SHP77 (cell line): ENCODE data around the gene SPTLC1.
"Not testable (repeated sequence)": the region's sequence is repeated elsewhere in the genome, so short reads cannot be mapped to it uniquely, and the experiment has no call there.

Experiments
- DNase-seq, 2 experiments: peaks; one replicate each; lab custom pipeline; 2025; lab: John Stamatoyannopoulos, UW

Gene SPTLC1

DNA sequence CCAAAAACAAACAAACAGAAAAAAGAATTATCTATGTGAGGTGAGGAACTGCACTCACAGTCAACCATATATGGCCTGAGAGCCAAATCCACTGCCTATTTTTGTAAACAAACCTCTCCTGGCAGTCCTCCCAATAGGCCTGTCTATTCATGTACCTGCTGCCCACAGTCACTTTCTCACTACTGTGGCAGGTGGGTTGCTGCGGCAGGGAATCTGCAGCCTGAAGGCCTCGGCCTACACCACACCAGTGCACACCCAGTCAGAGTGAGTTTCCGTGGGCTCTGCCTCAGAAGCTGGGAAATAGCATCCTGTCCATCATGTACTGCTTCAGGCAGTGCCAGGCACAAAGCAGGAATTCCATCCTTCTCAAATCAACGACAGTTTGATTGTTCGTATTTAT lies 82.3 kb downstream of the SPTLC1 start:
- no peak for DNase-seq

DNA sequence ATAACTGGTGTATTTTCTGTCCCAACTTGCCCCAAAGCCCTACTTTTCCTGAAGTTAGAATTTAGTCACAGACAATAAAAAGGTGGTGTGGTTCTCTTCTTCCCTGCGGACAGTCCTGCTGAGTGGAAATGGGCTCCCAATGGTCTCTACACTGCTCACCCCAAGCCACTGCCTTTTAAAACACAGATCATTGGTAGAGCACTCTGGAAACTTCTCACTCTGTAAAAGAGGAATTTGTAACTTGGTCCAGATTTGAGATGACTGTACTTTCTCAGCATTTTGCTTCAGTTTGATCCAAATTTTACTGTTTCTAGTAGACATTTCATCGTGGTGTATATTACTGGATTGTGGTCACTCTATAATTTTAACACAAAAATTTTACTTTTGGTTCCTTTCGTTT lies 84.8 kb downstream of the SPTLC1 start:
- DNase-seq: no peak

DNA sequence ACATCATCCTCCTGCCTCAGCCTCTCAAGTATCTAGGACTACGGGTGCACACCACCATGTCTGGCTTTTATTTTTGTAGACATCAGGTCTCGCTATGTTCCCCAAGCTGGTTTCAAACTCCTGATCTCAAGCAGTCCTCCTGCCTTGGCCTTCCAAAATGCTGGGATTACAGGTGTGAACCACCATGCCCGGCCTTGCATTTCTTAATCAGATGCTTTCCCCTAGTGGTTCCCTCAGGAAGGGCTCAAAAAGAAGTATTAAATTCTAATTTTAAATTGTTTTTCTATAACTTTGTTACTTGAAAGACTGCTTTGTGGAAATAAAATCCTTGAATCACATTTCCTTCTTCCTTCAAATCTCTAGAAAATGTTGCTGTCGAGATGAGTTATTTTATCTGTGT lies 85.7 kb downstream of the SPTLC1 start:
- DNase-seq: no peak

- no peak for DNase-seq
These were observed 88.8 kb downstream of the SPTLC1 start for GRCh38 chr9:92026206-92027002.

GRCh38 chr9:92021785-92022541 lies 93.2 kb downstream of the SPTLC1 start:
- not testable (repeated sequence) for DNase-seq

DNA sequence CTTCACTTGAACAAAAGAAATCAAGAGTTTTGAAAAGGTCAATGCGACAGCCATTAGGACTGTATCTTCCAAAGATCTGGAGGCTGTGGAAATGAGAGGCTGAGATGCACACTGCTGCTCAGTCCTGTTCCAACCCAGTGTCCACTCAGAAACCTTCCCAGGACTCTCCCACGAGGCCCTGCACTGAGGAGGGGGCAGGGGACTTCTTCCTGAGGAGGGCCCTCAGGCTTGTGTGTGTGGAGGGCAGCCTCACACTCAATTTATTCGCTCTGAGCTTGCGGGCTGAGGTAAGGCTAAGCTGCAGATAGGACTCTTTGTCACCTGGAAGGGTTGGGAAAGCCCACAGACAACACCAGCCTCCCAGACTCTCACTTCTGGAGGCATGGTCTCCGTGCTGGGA lies 95.6 kb downstream of the SPTLC1 start:
- no peak for DNase-seq

DNA sequence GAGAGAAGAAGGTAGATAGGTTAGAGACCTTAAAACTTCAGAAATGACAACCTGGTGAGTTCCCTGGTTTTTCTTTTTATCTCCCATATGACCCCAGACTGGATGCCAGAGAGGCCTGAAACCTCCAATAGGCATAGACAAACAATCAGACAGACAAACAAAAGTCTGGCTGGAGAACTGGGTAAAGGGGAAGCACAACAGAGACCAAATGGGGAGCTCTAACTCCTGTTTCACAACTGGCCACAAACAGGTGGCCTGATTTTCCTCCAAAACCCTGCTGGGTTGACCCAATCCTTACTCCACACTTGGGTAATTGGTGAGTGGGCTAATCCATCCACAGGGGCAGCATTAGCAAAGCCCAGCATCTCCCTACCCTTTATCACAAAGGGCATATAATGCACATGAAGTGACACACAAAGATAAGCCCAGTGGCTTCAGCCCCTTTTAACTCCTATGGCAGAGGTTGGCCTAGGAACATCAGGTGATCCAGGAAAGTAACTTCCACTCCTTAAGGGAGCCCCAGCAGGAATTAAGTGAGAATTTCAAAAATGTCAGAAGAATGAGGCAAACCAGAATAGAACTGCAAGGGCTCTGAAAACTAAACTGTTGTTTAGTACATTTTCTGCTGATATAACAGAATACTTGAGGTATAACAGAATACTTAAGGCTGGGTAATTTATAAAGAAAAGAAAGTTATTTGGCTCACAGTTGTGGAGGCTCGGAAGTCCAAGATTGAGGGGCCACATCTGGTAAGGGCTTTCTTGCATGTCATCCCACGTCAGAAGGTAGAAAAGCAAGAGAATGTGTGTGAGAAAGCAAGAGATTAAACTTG lies 104.3 kb downstream of the SPTLC1 start:
- DNase-seq: no peak

GRCh38 chr9:92010253-92010652 lies 105.0 kb downstream of the SPTLC1 start:
- DNase-seq: not testable (repeated sequence)

DNA sequence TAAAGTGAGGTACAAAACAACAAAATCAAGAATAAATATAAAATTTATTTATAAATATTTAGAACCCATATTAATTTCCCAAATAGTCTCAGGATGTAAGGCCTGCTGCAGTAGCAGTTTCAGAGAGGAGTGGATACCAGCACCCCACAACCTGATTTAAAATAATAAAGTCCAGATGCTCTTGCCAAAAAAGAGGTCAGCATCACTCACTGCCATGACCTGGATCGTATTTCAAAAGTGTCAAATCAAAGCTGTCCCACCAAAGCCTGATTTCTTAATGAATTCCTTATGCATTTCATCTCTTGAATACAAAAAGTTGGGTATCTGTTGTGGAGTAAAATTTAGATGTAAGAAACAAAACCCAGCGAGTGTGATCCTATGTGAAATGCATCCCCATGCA lies 107.2 kb downstream of the SPTLC1 start:
- DNase-seq: no peak

DNA sequence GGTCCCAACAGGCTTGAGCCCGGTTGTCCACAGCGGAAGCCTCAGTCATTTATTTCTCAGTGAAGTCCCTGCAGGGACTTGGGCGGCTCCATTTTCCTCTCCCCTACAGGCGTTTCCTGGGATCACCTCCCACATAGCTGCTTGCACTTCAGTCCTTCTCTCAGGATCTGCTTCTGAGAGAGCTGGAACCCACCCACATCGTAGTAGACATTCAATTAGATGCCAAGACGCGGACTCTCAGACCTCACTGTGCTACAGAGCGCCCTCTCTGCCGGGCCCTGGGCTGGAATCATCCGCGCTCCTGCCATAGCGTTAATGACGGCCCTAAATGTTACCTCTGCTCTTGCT lies 111.2 kb downstream of the SPTLC1 start:
- DNase-seq: no peak

DNA sequence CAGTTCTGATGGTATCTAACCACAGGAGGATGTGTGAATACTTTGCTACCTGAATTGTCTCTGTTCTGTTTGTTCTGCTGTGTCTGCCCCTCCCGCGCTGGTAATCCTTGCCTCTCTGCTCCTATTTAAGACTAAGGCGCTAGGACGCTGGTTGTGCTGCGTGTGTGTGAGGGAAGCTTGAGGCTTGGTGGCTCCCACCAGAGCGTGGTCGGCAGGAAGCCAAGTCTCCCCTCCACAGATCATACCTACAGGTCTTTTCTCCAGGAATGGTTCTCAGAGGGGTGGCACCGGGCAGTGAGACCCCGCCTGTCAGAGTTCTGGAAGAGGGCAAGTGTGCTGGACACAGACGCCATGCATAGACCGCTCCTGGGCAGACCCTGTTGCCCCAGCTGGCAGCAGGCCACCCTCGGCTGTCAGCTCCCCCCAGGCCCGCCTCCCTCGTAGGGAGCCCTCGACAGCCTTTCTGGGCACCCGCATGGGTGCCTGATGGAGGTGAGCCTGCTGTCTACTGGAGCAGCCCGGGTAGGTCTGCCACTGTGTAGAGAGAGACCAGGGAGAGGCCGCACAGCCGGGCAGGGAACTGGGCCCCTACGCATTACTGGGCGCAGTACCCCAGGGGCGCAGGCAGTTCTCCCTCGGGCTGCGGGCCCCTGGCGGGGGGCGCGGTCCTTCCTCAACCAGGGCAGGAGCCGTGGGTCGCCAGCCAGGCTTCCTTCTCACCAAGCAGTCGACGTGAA lies 111.7 kb downstream of the SPTLC1 start:
- DNase-seq: no peak

DNA sequence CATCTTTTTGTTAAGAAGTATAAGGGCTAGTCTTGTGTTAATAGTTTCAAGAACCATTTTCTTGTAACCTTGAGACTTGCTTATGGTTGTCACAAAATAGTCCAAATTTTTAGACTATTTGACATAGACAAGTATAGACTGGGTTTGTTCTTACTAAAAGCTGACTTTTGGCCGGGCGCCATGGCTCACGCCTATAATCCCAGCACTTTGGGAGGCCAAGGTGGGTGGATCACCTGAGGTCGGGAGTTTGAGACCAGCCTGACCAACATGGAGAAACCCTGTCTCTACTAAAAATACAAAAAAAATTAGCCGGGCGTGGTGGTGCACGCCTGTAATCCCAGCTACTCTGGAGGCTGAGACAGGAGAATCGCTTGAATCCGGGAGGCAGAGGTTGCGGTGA lies 113.3 kb downstream of the SPTLC1 start:
- not testable (repeated sequence) for DNase-seq

DNA sequence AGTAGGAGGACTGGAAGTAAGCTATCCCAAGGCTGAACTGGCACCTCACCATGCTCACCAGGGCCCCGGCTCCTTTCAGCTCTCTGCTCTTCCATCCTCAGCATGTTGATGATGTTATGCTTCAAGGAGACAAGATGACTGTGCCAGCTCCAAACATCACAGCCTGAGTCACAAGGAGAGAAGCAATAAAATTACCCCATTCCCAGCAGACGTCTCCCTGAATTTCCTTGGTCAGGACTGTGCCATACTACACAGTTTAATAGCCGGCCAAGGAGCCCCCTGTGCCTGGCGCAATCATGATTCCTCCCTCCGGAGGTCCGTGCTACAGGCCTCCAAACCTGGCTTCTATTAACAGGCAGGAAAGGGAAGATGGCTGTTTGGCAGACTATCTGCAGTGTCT lies 114.0 kb downstream of the SPTLC1 start:
- no peak for DNase-seq

- DNase-seq: no peak
These were observed 120.1 kb downstream of the SPTLC1 start for GRCh38 chr9:91995000-91995655.

GRCh38 chr9:91994422-91994821 lies 120.8 kb downstream of the SPTLC1 start:
- no peak for DNase-seq

- DNase-seq: no peak
These were observed 122.7 kb downstream of the SPTLC1 start for GRCh38 chr9:91992461-91993041.

DNA sequence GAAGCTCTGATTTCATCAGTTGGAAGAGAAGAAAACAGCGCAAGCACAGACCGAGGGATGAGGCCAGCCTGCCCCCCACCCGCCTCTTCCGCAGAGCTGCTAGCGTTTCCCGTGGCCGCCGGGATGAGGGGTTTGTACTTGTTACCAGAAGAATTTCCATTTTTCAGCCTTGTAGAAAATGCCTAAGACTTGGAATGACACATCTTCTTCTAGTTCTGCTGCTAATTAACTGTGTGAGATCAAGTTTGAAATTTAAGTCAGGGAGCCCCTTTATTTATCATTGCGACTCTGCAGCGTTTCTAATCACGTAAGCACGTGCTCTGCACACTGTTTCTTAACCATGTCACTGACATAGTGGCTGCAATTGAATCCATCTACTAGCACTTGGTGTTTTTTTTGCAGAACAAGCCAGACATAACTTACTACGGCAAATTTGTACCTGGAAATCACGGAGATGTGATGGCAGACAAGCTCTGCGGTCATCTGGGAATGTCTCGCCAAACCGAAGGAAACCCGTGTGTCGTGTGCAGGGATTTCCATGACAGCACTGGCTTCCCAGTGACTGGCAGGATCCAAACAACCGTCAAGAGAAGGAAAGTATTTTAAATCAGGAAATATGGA lies 123.4 kb downstream of the SPTLC1 start:
- no peak for DNase-seq

DNA sequence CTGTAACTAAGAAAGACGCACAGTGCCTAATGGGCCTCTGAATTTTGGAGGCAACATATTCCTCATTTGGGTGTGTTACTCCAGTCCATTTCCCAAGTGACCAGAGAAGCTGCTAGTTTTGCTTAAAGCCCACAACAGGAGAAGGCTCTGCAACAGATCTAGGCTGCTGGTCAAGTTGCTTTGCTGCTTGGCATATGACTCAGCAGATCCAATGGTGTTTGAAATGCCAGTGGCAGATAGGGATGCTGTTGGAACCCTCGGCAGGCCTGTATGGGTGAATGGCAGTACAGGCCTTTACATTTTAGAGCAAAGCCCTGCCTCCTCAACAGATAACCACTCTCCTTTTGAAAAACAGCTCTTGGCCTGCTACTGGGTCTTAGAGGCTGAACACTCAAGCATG lies 129.0 kb downstream of the SPTLC1 start:
- no peak for DNase-seq

- DNase-seq: no peak
These were observed 129.5 kb downstream of the SPTLC1 start for GRCh38 chr9:91985692-91986091.
